ENCODE results near the gene CMTM3.
"Not testable (repeated sequence)": the region's sequence is repeated elsewhere in the genome, so short reads cannot be mapped to it uniquely, and the experiment has no call there.

CMTM3 gene

GRCh38 chr16:66660422-66661209 is 56.1 kb downstream of the CMTM3 start:
- DNase-seq (ENCODE audit: low read depth in 3 of 3, low spot score in 1 of 3) = no peak

DNA sequence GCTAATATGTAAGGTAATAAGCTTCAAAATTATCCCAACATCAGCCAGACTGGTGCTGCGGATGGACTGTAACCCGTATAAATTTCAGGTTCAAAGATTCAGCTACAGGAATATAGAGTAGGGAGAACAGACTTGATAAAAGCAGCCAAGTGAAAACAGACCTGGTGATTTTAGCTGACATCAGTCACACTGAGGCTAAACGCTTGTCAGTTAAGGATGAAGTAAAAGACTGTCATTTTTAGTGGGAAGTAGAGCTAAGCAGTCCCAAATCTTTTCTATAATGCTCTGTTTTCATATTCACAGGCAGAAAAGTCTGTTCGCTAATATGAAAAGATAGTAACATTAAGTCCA is 56.7 kb downstream of the CMTM3 start:
- DNase-seq (ENCODE audit: low read depth in 3 of 3, low spot score in 1 of 3) = no peak

GRCh38 chr16:66661671-66662346 is 57.3 kb downstream of the CMTM3 start:
- not testable (repeated sequence) for DNase-seq (ENCODE audit: low read depth in 3 of 3, low spot score in 1 of 3)

DNA sequence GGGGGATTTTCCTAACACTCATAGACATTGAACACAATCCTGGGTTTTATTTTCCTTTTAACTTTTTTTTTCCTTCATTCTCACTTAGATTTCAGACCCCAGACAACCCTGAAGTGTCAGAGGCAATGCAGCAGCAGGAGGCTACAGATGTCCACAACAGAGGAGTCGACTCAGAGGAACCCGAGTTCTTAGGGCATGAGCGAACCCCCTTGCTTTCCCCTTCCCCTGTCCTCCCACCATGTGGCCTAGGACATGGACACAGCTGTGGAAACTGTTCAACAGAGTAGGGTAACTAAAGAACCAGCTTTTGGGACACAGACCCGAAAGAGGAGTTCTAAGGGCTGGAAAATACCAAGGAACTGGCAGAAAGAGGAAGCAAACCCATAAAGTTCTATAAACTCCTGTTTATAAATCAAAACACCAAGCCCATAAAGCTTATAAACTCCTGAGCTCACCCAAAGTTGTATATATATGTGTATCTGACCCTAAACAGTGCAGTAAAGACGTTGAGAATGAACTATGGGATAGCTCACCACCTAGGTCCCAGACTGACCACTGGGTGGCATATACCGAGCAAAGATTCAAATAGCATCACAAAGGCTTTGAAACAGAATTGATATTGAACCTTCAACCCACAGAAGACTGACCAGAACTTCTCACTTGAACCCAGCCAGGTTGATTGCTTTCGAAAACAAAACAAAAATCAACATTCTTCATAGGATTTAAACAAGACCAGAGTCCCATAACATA is 58.1 kb downstream of the CMTM3 start:
- no peak for DNase-seq (ENCODE audit: low read depth in 3 of 3, low spot score in 1 of 3)
